Neural progenitor cell (in vitro differentiated cells): ENCODE measurements around the gene CAPN10.

Experiments used
- EZH2 ChIP-seq: fragments of 200-600 bp; sonication (generic); IDR thresholded peaks from 2 replicates; pipeline ENCODE4 v1.6.1; 2017; ENCODE audit warnings: antibody characterized with exemption, mild to moderate bottlenecking, moderate library complexity
- TF ChIP-seq, protein P1 (sequence below): fragments of 200-600 bp; sonication (generic); IDR thresholded peaks from 2 replicates; pipeline ENCODE4 v1.5.1; 2017; ENCODE audit warnings: antibody characterized with exemption, mild to moderate bottlenecking

DNA sequence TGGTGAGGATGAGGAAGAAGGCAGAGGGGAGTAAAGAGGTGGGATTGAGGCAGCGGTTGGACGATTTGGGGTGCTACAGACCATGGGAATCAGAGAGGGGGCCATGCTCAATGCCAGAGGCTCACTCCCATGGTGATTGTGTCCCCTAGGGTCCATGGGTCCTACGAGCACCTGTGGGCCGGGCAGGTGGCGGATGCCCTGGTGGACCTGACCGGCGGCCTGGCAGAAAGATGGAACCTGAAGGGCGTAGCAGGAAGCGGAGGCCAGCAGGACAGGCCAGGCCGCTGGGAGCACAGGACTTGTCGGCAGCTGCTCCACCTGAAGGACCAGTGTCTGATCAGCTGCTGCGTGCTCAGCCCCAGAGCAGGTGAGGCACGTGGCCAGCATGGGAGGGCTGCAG lies 5.2 kb downstream of the CAPN10 start:
- TF ChIP-seq, protein P1, sequence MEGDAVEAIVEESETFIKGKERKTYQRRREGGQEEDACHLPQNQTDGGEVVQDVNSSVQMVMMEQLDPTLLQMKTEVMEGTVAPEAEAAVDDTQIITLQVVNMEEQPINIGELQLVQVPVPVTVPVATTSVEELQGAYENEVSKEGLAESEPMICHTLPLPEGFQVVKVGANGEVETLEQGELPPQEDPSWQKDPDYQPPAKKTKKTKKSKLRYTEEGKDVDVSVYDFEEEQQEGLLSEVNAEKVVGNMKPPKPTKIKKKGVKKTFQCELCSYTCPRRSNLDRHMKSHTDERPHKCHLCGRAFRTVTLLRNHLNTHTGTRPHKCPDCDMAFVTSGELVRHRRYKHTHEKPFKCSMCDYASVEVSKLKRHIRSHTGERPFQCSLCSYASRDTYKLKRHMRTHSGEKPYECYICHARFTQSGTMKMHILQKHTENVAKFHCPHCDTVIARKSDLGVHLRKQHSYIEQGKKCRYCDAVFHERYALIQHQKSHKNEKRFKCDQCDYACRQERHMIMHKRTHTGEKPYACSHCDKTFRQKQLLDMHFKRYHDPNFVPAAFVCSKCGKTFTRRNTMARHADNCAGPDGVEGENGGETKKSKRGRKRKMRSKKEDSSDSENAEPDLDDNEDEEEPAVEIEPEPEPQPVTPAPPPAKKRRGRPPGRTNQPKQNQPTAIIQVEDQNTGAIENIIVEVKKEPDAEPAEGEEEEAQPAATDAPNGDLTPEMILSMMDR, result no peak
- no peak for TF ChIP-seq EZH2
